OCI-LY3 (cell line): ENCODE measurements around the gene IL26.

Experiments
- CTCF ChIP-seq: fragments of 200-600, 300-600 bp; sonication (generic); IDR thresholded peaks from 2 replicates; pipeline ENCODE4 v1.5.1; 2014; ENCODE audit warnings: antibody characterized with exemption, low read length, low read depth
- EZH2phosphoT487 ChIP-seq: fragments of 200-600 bp; shearing (Covaris generic); IDR thresholded peaks from 2 replicates; pipeline ENCODE4 v1.6.1; 2018; ENCODE audit warnings: antibody characterized with exemption, mixed run types, low read depth

DNA sequence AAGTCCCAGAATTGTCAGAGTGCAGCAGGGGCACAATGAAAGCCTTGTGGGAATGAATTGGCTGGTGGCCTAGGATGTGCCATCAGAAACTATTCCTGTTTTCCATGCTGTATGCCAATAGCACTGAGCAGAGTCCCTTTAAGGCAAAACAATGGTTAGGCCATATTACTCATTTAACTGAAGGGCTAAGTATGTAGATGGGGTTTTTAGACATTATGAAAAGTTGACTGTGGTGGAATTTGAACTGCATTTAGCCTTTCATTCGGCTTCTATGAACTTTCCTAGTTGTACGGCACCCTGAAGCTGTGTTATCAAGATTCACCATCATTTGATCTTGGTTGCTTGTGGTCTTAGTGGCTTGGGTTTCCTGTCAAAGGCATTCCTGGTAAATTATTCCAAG lies 24.8 kb downstream of the IL26 start:
- TF ChIP-seq CTCF: no peak
- TF ChIP-seq EZH2phosphoT487: no peak
